GM12875 (cell line): ENCODE results near the gene LMTK2.

Source experiments
- H3K4me3 ChIP-seq: one replicate; pipeline ENCODE4 v1.5.1; 2011; ENCODE audit warnings: low read depth, low read length, control low read depth
- TF ChIP-seq, protein P1 (sequence below): IDR thresholded peaks from 2 replicates; pipeline ENCODE4 v1.5.1; 2011; ENCODE audit warnings: low read depth, mild to moderate bottlenecking, control low read depth, inconsistent platforms, low read length, moderate library complexity, borderline replicate concordance; ENCODE audit not compliant: insufficient read depth

Gene LMTK2

DNA sequence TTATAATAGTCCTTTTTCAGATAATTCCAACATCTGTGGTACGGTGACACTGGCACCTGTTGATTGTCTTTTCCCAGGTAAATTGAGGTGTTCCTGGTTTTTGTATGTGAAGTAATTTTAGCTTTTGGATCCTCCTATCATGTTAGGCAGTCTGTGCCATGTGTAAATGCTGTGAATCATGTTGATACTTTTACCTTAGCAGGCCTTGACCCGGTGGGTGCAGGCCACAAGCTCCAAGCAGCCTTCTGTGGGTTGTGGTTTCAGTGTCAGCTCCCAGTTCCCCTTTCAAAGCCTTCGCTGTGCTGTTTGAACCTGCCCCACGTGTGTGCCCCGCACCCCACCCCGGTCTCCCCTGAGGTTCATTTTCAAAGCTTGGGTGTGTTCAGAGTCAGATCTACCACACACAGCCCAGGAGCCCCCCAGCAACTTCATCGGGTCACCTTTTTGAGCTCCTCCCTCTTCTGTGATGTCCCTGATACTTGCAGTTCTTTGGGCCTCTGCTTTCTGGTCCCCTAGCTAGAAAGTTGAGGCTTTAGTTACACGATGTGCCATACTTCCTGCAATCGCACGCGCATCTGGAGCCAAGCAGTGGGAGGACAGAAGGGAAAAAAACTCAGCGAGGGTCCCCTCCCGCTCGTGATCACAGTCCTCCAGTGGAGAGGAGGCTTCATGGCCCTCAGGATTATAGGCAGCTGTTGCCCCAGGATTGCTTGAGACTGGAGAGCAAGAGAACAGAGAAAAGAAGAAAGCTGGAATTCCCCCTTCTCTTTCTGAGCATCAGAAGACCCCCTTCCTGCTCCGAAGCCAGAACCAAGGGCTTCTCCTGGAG, 95.9 kb downstream of the LMTK2 start:
- TF ChIP-seq, protein P1, sequence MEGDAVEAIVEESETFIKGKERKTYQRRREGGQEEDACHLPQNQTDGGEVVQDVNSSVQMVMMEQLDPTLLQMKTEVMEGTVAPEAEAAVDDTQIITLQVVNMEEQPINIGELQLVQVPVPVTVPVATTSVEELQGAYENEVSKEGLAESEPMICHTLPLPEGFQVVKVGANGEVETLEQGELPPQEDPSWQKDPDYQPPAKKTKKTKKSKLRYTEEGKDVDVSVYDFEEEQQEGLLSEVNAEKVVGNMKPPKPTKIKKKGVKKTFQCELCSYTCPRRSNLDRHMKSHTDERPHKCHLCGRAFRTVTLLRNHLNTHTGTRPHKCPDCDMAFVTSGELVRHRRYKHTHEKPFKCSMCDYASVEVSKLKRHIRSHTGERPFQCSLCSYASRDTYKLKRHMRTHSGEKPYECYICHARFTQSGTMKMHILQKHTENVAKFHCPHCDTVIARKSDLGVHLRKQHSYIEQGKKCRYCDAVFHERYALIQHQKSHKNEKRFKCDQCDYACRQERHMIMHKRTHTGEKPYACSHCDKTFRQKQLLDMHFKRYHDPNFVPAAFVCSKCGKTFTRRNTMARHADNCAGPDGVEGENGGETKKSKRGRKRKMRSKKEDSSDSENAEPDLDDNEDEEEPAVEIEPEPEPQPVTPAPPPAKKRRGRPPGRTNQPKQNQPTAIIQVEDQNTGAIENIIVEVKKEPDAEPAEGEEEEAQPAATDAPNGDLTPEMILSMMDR = no peak
- peak overlapping the region; percentile 28 for H3K4me3 ChIP-seq

DNA sequence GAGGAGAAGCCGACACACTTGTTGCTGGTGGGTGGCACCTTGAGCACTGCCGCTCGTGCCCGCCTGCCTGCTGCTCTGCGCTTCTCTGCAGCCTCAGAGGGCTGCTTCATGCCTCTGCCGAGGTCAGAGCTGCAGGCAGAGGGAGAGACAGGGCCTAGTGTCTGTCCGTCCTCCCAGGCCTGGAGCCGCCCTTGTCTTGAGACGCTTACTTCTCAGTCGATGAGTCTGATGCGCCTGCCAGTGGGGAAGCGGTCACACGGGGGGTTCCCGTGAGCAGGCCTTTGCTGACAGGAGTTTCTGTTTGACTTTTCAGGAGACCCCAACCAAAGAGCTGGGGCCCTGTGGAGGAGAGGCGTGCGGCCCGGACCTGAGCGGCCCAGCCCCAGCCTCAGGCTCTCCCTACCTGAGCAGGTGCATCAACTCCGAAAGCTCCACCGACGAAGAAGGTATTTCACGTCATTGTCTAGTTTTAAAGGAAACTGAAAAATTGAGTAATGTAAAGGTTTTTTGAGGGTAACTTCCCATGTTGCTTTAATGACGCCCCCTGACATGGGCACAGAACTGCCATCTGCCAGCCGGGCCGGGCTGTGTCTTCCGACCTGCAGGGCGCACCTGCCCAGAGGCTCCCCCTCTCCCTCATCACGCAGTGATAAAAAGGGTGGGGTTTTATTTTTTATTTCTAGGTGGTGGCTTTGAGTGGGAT, 96.8 kb downstream of the LMTK2 start:
- peak overlapping the region; percentile 28 for H3K4me3 ChIP-seq
- TF ChIP-seq, protein P1 = no peak

DNA sequence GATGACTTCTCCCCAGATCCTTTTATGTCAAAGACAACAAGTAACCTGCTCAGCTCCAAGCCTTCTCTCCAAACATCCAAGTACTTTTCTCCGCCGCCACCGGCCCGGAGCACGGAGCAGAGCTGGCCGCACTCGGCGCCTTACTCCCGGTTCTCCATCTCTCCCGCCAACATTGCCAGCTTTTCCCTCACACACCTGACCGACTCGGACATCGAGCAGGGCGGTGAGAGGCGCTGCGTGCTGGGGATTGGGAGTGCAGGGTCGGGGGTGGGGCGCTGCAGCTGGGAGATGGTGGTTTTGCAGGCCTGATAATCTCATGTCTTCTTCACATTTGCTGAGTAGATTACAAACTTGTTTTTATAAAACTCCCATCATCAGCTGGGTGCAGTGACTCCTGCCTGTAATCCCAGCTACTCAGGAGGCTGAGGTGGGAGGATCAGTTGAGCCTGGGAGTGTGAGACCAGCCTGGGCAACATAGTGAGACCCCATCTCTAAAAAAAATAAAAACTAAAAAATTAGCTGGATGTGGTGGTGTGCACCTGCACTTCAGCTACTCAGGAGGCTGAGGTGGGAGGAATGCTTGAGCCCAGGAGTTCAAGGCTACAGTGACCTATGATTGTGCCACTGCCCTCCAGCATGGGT, 97.4 kb downstream of the LMTK2 start:
- no peak overlapping the region for H3K4me3 ChIP-seq
- TF ChIP-seq, protein P1 = no peak

DNA sequence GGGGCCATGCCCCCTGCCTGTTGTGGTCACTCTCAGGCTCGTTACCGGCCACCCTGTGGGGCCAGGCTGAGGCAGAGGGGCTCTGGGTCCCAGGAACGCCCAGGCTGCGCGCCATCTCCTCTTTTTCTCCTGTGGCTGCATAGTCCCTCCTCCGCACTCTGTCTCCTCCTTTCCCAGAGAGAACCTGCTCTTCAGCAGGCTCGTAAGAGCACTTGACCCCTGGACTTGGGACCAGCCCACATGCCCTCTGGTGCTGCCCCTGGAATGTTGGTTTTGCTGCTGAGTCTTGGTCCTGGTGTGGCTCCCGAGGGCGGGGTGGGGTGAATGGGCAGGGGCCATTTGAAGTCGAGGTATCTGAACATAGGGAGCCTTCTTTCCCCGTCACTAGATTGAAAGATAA, 98.0 kb downstream of the LMTK2 start:
- H3K4me3 ChIP-seq = no peak overlapping the region
- TF ChIP-seq, protein P1 = no peak

DNA sequence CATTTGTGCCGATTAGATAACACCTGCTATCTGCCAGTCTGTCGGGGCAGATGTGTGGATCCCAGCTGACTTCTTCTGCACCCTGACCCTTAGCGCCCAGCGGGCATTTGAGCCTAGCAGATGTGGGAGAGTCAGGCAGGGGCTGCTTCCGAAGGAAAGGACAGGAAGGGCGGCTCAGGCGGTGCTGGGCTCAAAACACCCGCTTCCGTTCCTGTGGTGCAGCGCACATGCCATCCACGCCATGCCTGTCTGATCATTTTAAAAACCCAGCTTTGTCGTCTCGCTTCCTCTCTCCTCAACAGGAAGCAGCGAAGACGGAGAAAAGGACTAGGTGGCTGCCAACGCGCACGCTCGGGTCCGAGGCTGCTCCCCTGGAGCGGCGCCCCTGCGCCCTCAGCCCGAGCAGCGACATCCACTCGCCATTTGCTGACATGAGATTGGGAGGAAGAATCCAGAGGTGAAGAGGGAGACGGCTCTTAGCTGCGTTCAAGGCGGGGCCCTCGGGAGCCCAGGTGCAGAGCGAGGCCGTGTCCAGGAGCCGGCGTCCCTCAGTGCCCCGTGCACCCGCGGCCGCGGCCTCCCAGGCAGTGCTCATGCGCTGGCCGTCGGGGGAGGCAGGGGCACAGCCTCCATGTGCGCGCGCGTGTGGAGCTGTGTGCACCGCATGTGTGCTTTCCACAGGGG, 98.6 kb downstream of the LMTK2 start:
- TF ChIP-seq, protein P1 = no peak
- no peak overlapping the region for H3K4me3 ChIP-seq

DNA sequence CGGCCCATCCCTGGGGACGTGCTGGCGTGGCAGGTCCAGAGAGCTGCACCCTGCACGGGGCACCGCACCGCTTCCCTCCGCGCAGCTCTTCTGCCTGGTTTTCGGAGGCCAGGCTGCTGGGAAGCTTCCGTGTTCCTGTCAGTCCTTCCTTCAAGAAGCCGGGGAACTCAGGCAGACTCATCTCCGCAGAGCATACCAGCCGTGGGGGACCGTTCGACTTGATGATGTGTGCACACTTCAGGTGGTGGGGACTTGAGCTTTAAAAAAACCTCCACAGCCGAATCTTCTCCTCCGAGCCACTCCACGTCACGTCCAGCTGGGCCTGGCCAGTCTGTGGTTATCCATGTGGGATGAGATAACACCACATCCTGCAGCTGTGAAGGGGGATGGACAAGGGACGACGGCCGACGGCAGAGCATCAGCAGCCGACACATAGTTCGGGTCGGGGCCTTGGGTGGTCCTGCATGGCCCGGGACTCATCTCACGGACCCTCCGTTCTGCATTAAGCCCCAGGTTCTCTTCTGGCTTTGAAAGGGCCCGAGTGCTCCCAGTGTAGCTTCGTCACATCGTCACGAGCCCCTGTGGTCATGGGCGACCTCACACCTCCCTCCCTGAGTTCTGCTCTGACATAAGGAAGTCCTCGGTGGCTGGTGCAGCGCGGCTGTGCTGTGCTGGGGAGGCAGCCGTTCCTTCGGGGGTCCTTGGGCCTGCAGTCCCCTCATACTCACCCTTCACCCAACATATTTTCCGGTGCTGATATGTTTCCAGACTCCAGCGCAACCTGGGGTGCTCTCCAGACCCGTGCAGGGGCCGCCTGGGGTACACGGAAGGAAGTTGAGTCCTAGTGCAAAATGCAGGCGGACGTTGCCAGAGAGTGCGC, 100.0 kb downstream of the LMTK2 start:
- no peak overlapping the region for H3K4me3 ChIP-seq
- TF ChIP-seq, protein P1 = no peak
